Natural killer cell (primary cell): ENCODE measurements around the gene MYPOP. TPM values are rescaled to one million over a fixed set of nuclear protein-coding genes. Genes with fewer than 3 reads are reported as not detected.

ENCODE experiments used
- ATAC-seq, 3 donors: fragments of 150-1000 bp in 2 of 3; fragments of 200-7000 bp in 1 of 3; cut with Tn5 transposase; 1 replicate in 1 of 3; 2 replicates in 2 of 3; pipeline ENCODE4 v1.10.0; 2021; ENCODE audit warnings: mild to moderate bottlenecking in 2 of 3, moderate library complexity in 2 of 3
- DNase-seq, 2 donors: peaks; one replicate each; pipeline versions ENCODE4 v3.0.0 to v3.0.0-alpha.2; 2013 to 2021; ENCODE audit warnings: mixed read lengths in 1 of 2
- H3K27ac ChIP-seq: one replicate; pipeline ENCODE4 v1.5.1; 2013; ENCODE audit warnings: mild to moderate bottlenecking, low read length
- H3K27me3 ChIP-seq: one replicate; pipeline ENCODE4 v1.6.1; 2013; ENCODE audit warnings: low read length; ENCODE audit not compliant: control insufficient read depth, insufficient read depth
- H3K36me3 ChIP-seq: one replicate; pipeline ENCODE4 v1.6.1; 2013; ENCODE audit warnings: low read length; ENCODE audit not compliant: control insufficient read depth, insufficient read depth
- H3K4me1 ChIP-seq: one replicate; pipeline ENCODE4 v1.6.1; 2013; ENCODE audit warnings: low read length; ENCODE audit not compliant: control insufficient read depth, insufficient read depth
- H3K4me3 ChIP-seq: one replicate; pipeline ENCODE4 v1.5.1; 2013; ENCODE audit warnings: low read length
- H3K9me3 ChIP-seq: one replicate; pipeline ENCODE4 v1.6.1; 2013; ENCODE audit warnings: low read length; ENCODE audit not compliant: control insufficient read depth, insufficient read depth
- H3K27ac Mint-ChIP-seq, 2 donors: one replicate each; pipeline ENCODE4 v1.8.0; 2022; ENCODE audit warnings: mild to moderate bottlenecking in 2 of 2, mixed read lengths in 2 of 2, moderate library complexity in 1 of 2
- H3K27me3 Mint-ChIP-seq, 2 donors: one replicate each; pipeline ENCODE4 v1.8.0; 2022; ENCODE audit warnings: low read depth in 2 of 2, mixed read lengths in 2 of 2
- H3K36me3 Mint-ChIP-seq: one replicate; pipeline ENCODE4 v1.8.0; 2022; ENCODE audit warnings: mixed read lengths
- H3K4me1 Mint-ChIP-seq, 2 donors: one replicate each; pipeline ENCODE4 v1.8.0; 2022; ENCODE audit warnings: mixed read lengths in 2 of 2
- H3K4me3 Mint-ChIP-seq: one replicate; pipeline ENCODE4 v1.8.0; 2022; ENCODE audit warnings: mild to moderate bottlenecking, moderate library complexity, mixed read lengths
- H3K9me3 Mint-ChIP-seq, 2 donors: one replicate each; pipeline ENCODE4 v1.8.0; 2022; ENCODE audit warnings: mixed read lengths in 2 of 2
- CTCF ChIP-seq: fragments of 200-600 bp; IDR thresholded peaks from one replicate; pipeline ENCODE4 v1.8.0; 2022; ENCODE audit warnings: antibody characterized with exemption
- WGBS: methylation state at CpG from one replicate; pipeline ENCODE4 v1.1.7; 2013; ENCODE audit warnings: missing lambda C conversion rate; ENCODE audit not compliant: insufficient coverage; 5-methylcytosine and 5-hydroxymethylcytosine counted together
- intact Hi-C: fragments of 100-400 bp; cut with micrococcal nuclease; formaldehyde crosslinking; loops from one replicate; pipeline ENCODE4 v1.14.2; 2022
- total RNA-seq, 4 donors: library from RNA; stranded (reverse); fragments of 120-200 nt in 1 of 4; gene quantifications; one replicate each; pipeline versions ENCODE4 v1.2.3 to v1.2.4, GENCODE V29; 2013 to 2022

The MYPOP gene
- total RNA-seq, 3 donors from 2014 or later (not counting 1 experiment from before 2014, with no cell fraction given), result 7.0 to 8.4 (median 7.2) TPM

GRCh38 chr19:45934551-45935230 lies 32.3 kb upstream of the MYPOP start:
- H3K9me3 Mint-ChIP-seq, result no peaks in the 10 kb centered on the region
- H3K27me3 ChIP-seq, result no peaks in the 10 kb centered on the region
- no peak for ATAC-seq
- no peaks in the 10 kb centered on the region for H3K36me3 ChIP-seq
- no peak for DNase-seq
- TF ChIP-seq CTCF, result no peak
- H3K9me3 ChIP-seq, result no peaks in the 10 kb centered on the region
- no peaks in the 10 kb centered on the region for H3K4me1 Mint-ChIP-seq
- H3K4me1 ChIP-seq, result no peaks in the 10 kb centered on the region
- peaks cover 26 to 53% of the 10 kb centered on the region in 2 donors for H3K27me3 Mint-ChIP-seq
- no peak overlapping the region for H3K27ac Mint-ChIP-seq
- 46% methylated on average over 16 of the region's 19 CpGs for WGBS
- no peak overlapping the region for H3K27ac ChIP-seq
- no peak overlapping the region for H3K4me3 ChIP-seq
- no peaks in the 10 kb centered on the region for H3K36me3 Mint-ChIP-seq
- intact Hi-C loops, result no loop called here
- H3K4me3 Mint-ChIP-seq, result no peak overlapping the region

- Histone ChIP-seq H3K27me3 (no peaks in the 10 kb centered on the region), H3K36me3 (no peaks in the 10 kb centered on the region)
Observed at GRCh38 chr19:45933759-45934158, 31.3 kb upstream of the MYPOP start.

GRCh38 chr19:45931055-45931454 lies 28.6 kb upstream of the MYPOP start:
- Mint-ChIP-seq H3K9me3 (no peaks in the 10 kb centered on the region), H3K27ac (no peak overlapping the region), H3K4me1 (peaks cover 13 to 15% of the 10 kb centered on the region in 2 donors), H3K4me3 (no peak overlapping the region), H3K27me3 (peaks cover 10 to 24% of the 10 kb centered on the region in 2 donors), H3K36me3 (no peaks in the 10 kb centered on the region)
- ATAC-seq, result no peak
- Histone ChIP-seq H3K4me3 (no peak overlapping the region), H3K36me3 (no peaks in the 10 kb centered on the region), H3K27ac (no peak overlapping the region), H3K4me1 (peaks cover 8% of the 10 kb centered on the region), H3K27me3 (no peaks in the 10 kb centered on the region), H3K9me3 (no peaks in the 10 kb centered on the region)
- no peak for TF ChIP-seq CTCF
- intact Hi-C loops, result no loop called here
- DNase-seq, result no peak
- 86% methylated on average over 1 of the region's 3 CpGs for WGBS

More at GRCh38 chr19:45933759-45934158, 31.3 kb upstream of the MYPOP start:
- Mint-ChIP-seq H3K4me1 (no peaks in the 10 kb centered on the region), H3K4me3 (no peak overlapping the region), H3K36me3 (no peaks in the 10 kb centered on the region), H3K9me3 (no peaks in the 10 kb centered on the region), H3K27ac (no peak overlapping the region), H3K27me3 (peaks cover 20 to 48% of the 10 kb centered on the region in 2 donors)
- no peak overlapping the region for H3K4me3 ChIP-seq
- no peak overlapping the region for H3K27ac ChIP-seq
- no peak for ATAC-seq
- no peak for TF ChIP-seq CTCF
- H3K4me1 ChIP-seq, result no peaks in the 10 kb centered on the region
- intact Hi-C loops, result no loop called here
- no peak for DNase-seq
- H3K9me3 ChIP-seq, result no peaks in the 10 kb centered on the region
- 82% methylated on average over 9 of the region's 9 CpGs for WGBS

- Mint-ChIP-seq H3K27me3 (peaks cover 13 to 14% of the 10 kb centered on the region in 2 donors), H3K9me3 (no peaks in the 10 kb centered on the region), H3K4me3 (no peak overlapping the region), H3K36me3 (no peaks in the 10 kb centered on the region), H3K4me1 (peaks cover 13 to 15% of the 10 kb centered on the region in 2 donors), H3K27ac (no peak overlapping the region)
- intact Hi-C loops, result no loop called here
- WGBS, result 92% methylated on average over 2 of the region's 2 CpGs
- DNase-seq (no peak), ATAC-seq (no peak)
- Histone ChIP-seq H3K4me1 (peaks cover 8% of the 10 kb centered on the region), H3K27me3 (no peaks in the 10 kb centered on the region), H3K4me3 (no peak overlapping the region), H3K27ac (no peak overlapping the region), H3K36me3 (no peaks in the 10 kb centered on the region), H3K9me3 (no peaks in the 10 kb centered on the region)
- no peak for TF ChIP-seq CTCF
Observed at GRCh38 chr19:45929247-45929646, 26.8 kb upstream of the MYPOP start.
